Breast epithelium (tissue), 4 donors: Measurements from ENCODE around the gene ATRN. TPM values are rescaled to one million over a fixed set of nuclear protein-coding genes. Genes with fewer than 3 reads are reported as not detected.

ENCODE experiments used
- DNase-seq, 2 donors: peaks; one replicate each; pipeline ENCODE4 v3.0.0-alpha.2; 2019; ENCODE audit warnings: low spot score in 2 of 2
- H3K27ac ChIP-seq, 2 donors: fragments of 200-600 bp; sonication (generic) in 1 of 2; one replicate each; pipeline ENCODE4 v1.5.1; 2016 to 2019; ENCODE audit warnings: mild to moderate bottlenecking in 1 of 2
- H3K27me3 ChIP-seq, 2 donors: fragments of 200-600 bp; sonication (generic) in 1 of 2; one replicate each; pipeline versions ENCODE4 v1.5.1 to v1.6.0; 2017 to 2019; ENCODE audit warnings: control low read depth in 1 of 2, mild to moderate bottlenecking in 1 of 2
- H3K36me3 ChIP-seq: fragments of 200-600 bp; one replicate; pipeline ENCODE4 v1.5.1; 2019
- H3K4me1 ChIP-seq, 2 donors: fragments of 200-600 bp; sonication (generic); one replicate each; pipeline ENCODE4 v1.5.1; 2016 to 2019; ENCODE audit warnings: control low read depth in 1 of 2
- H3K4me3 ChIP-seq, 3 donors: fragments of 200-600 bp; sonication (generic); 1 replicate in 2 of 3; 2 replicates in 1 of 3; pipeline ENCODE4 v1.5.1; 2016 to 2019; ENCODE audit warnings: mild to moderate bottlenecking in 3 of 3, moderate library complexity in 2 of 3
- H3K9me3 ChIP-seq, 2 donors: fragments of 200-600 bp; sonication (generic) in 1 of 2; one replicate each; pipeline ENCODE4 v1.5.1; 2016 to 2019; ENCODE audit warnings: control low read depth in 1 of 2
- CTCF ChIP-seq, 3 donors: fragments of 450-650 bp; IDR thresholded peaks; one replicate each; pipeline ENCODE4 v1.5.1; 2016 to 2017; ENCODE audit warnings: antibody characterized with exemption in 3 of 3, mild to moderate bottlenecking in 3 of 3, moderate library complexity in 3 of 3
- POLR2A ChIP-seq: fragments of 450-650 bp; IDR thresholded peaks from one replicate; pipeline ENCODE4 v1.6.1; 2016; ENCODE audit warnings: antibody characterized with exemption, mild to moderate bottlenecking, moderate library complexity
- POLR2AphosphoS5 ChIP-seq, 3 donors: sonication (generic); formaldehyde crosslinking; IDR thresholded peaks; one replicate each; pipeline ENCODE4 v1.6.1; 2017; ENCODE audit warnings: antibody characterized with exemption in 3 of 3
- intact Hi-C: fragments of 100-400 bp; cut with DNase I; formaldehyde crosslinking; loops from one replicate; pipeline ENCODE4 v1.15.1; 2023; ENCODE audit warnings: low total_unique reads
- total RNA-seq, 3 donors: library from RNA; depleted of rRNA; stranded (reverse); fragments of >200 nt; gene quantifications; one replicate each; pipeline ENCODE4 v1.1.0, GENCODE V29; 2016

ATRN gene
- total RNA-seq, 3 donors from 2014 or later, result 26.5 to 35.6 (median 32.3) TPM

DNA sequence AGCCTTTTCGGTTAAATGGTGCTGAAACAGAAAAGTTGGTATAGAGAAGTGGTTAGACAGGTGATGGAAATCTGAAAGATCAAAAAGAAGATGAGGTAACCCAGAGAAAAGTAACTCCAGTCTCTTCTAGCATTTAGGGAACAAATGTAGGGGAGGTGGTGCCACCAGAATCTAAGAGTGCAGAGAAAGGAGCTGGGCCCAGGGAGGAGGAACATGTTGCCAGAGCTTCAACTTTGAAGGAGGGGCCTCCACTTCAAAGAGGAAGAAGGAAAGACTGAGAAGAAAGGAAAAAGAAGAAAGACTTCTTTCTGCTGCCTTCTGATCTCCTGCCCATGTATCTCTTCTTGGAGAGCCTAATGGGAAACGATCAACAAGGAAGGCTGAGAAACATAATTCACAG is 23.5 kb upstream of the ATRN start:
- DNase-seq, result no peak
- Histone ChIP-seq H3K27me3 (no peaks in the 10 kb centered on the region), H3K4me1 (no peaks in the 10 kb centered on the region), H3K27ac (no peak overlapping the region), H3K9me3 (no peaks in the 10 kb centered on the region), H3K4me3 (no peak overlapping the region), H3K36me3 (no peaks in the 10 kb centered on the region)
- intact Hi-C loops, result no loop called here
- TF ChIP-seq POLR2AphosphoS5 (IDR thresholded peaks at IDR 0.05), result no peak
- no peak for TF ChIP-seq CTCF (IDR thresholded peaks at IDR 0.05)
- no peak for TF ChIP-seq POLR2A

DNA sequence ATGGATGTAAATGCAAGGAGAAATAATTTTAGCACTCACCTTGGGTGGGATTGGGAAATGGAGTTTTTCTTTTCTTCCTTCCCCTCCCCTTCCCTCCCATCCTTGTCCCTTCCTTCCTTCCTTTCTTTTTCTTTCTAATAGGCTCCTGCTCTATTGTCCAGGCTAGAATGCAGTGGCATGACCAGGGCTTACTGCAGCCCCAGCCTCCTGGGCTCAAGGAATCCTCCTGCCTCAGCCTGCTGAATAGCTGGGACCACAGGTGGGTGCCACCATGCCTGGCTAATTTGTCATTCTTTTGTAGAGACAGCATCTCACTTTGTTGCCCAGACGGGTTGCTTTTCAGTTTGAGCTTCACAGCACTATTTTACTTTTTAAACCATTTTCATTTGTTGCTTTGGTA is 21.5 kb upstream of the ATRN start:
- Histone ChIP-seq H3K4me3 (no peak overlapping the region), H3K27ac (no peak overlapping the region), H3K36me3 (no peaks in the 10 kb centered on the region), H3K4me1 (no peaks in the 10 kb centered on the region), H3K27me3 (no peaks in the 10 kb centered on the region), H3K9me3 (no peaks in the 10 kb centered on the region)
- TF ChIP-seq POLR2A, result no peak
- intact Hi-C loops, result no loop called here
- DNase-seq, result no peak

DNA sequence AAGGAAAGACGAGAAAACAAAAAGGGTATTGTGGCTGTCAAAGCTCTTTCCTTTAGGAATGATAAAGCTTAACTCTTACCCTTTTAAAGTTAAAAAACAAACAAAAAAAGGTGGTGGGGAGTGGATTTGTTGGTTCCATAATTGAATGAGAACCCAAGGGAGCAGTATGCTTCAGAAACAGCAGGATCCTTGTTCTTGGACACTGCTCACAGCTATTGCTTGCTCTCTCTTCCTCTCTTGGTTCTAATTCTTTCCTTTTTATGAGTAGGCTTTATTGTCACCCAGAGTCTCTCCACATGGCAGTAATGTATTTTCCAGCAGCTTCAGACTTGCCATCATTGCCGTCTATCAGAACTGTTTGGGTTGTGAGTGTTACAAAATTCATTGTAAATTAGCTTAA is 18.7 kb upstream of the ATRN start:
- no peak overlapping the region for H3K4me3 ChIP-seq
- H3K27me3 ChIP-seq, result no peaks in the 10 kb centered on the region
- intact Hi-C loops, result no loop called here

DNA sequence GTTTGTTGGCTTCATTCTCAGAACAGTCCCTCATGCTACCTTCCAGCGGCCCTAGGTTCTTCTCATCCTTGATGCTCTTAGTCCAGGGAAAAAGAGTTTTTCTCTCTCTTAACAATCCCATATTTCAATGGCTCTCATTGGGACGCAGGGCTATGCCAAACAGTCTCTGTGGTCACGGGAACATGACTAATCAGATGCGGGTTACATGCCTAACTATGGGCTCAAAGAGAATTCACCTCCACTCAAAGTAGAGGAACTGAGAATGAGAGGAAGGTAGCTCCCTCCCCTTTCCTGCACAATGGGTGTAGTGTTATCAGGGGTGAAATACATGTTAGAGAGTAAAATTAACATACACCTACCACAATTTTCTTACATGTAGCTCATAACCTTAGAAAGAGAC is 18.1 kb upstream of the ATRN start:
- H3K4me1 ChIP-seq, result no peaks in the 10 kb centered on the region
- no peaks in the 10 kb centered on the region for H3K36me3 ChIP-seq
- TF ChIP-seq POLR2AphosphoS5 (IDR thresholded peaks at IDR 0.05), result no peak
- TF ChIP-seq POLR2A, result no peak
- TF ChIP-seq CTCF (IDR thresholded peaks at IDR 0.05), result no peak

More for the DNA sequence above, 18.7 kb upstream of the ATRN start:
- TF ChIP-seq POLR2AphosphoS5 (IDR thresholded peaks at IDR 0.05) (no peak), POLR2A (no peak), CTCF (IDR thresholded peaks at IDR 0.05) (no peak)
- no peak for DNase-seq
- no peaks in the 10 kb centered on the region for H3K4me1 ChIP-seq
- H3K36me3 ChIP-seq, result no peaks in the 10 kb centered on the region
- H3K9me3 ChIP-seq, result no peaks in the 10 kb centered on the region
- no peak overlapping the region for H3K27ac ChIP-seq

GRCh38 chr20:3454831-3455230 is 16.0 kb upstream of the ATRN start:
- Histone ChIP-seq H3K27me3 (no peaks in the 10 kb centered on the region), H3K27ac (no peak overlapping the region), H3K9me3 (no peaks in the 10 kb centered on the region), H3K36me3 (no peaks in the 10 kb centered on the region), H3K4me1 (no peaks in the 10 kb centered on the region), H3K4me3 (no peak overlapping the region)
- intact Hi-C loops, result no loop called here
- no peak for TF ChIP-seq CTCF (IDR thresholded peaks at IDR 0.05)
- TF ChIP-seq POLR2A, result no peak
- no peak for TF ChIP-seq POLR2AphosphoS5 (IDR thresholded peaks at IDR 0.05)
- no peak for DNase-seq

More for the DNA sequence above, 18.1 kb upstream of the ATRN start:
- Histone ChIP-seq H3K9me3 (no peaks in the 10 kb centered on the region), H3K4me3 (no peak overlapping the region), H3K27me3 (no peaks in the 10 kb centered on the region), H3K27ac (no peak overlapping the region)
- intact Hi-C loops, result no loop called here
- DNase-seq, result no peak

GRCh38 chr20:3456648-3457047 is 14.2 kb upstream of the ATRN start:
- no peak overlapping the region for H3K4me3 ChIP-seq
- H3K27ac ChIP-seq, result no peak overlapping the region
- no peaks in the 10 kb centered on the region for H3K9me3 ChIP-seq
- no peaks in the 10 kb centered on the region for H3K4me1 ChIP-seq
- no peaks in the 10 kb centered on the region for H3K36me3 ChIP-seq
- intact Hi-C loops, result no loop called here
- TF ChIP-seq CTCF (IDR thresholded peaks at IDR 0.05) (no peak), POLR2AphosphoS5 (IDR thresholded peaks at IDR 0.05) (no peak), POLR2A (no peak)
- H3K27me3 ChIP-seq, result no peaks in the 10 kb centered on the region
- no peak for DNase-seq
